Brain microvascular endothelial cell (primary cell): ENCODE data around the gene IGFL3.

ENCODE experiments used
- DNase-seq: peaks from one replicate; pipeline ENCODE4 v3.0.0-alpha.2; 2020
- H3K27ac ChIP-seq: fragments of 250-450 bp; sonication (Bioruptor Pico); 2 replicates; pipeline ENCODE4 v1.5.1; 2020; ENCODE audit warnings: mild to moderate bottlenecking, moderate library complexity
- H3K27me3 ChIP-seq: fragments of 250-450 bp; sonication (Bioruptor Pico); replicated peaks from 2 replicates; pipeline ENCODE4 v1.5.1; 2020; ENCODE audit warnings: mild to moderate bottlenecking
- H3K36me3 ChIP-seq: fragments of 250-450 bp; sonication (Bioruptor Pico); replicated peaks from 2 replicates; pipeline ENCODE4 v1.5.1; 2020; ENCODE audit warnings: mild to moderate bottlenecking
- H3K4me3 ChIP-seq: 2 replicates; pipeline ENCODE4 v1.5.1; 2011; ENCODE audit warnings: low read depth, mild to moderate bottlenecking, control low read depth, low read length, moderate library complexity
- in situ Hi-C: cut with HindIII; loops from 2 replicates; pipeline ENCODE4 v1.10.0; 2017; ENCODE audit warnings: low sequenced_read_pairs, low pct_ligation_motif_present
- TF ChIP-seq, protein P1 (sequence below): IDR thresholded peaks from 2 replicates; pipeline ENCODE4 v1.5.1; 2011; ENCODE audit warnings: low read depth, mild to moderate bottlenecking, moderate library complexity, low read length, control low read depth, inconsistent platforms; ENCODE audit errors: missing control alignments

IGFL3 gene

DNA sequence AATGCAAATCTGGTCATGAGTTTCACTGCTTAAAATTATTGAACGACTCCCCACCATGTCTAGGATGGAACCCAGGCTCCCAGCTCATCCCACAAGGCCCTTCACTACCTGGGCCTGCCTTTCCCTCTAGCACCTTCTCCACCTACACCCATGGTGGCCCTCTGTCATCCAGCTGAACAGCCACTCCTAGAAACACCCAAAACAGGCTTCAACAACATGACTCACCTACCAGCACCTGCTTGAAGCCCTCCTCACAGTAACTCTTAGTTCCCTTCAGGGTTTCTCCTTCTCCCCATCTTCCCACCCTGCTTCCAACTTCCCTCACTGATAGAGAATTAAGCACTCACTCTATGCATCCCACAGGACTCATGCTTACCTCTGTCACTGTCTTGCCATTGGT, 16.9 kb upstream of the IGFL3 start:
- DNase-seq, result no peak
- no peak overlapping the region for H3K27ac ChIP-seq
- no peaks in the 10 kb centered on the region for H3K36me3 ChIP-seq
- TF ChIP-seq, protein P1, sequence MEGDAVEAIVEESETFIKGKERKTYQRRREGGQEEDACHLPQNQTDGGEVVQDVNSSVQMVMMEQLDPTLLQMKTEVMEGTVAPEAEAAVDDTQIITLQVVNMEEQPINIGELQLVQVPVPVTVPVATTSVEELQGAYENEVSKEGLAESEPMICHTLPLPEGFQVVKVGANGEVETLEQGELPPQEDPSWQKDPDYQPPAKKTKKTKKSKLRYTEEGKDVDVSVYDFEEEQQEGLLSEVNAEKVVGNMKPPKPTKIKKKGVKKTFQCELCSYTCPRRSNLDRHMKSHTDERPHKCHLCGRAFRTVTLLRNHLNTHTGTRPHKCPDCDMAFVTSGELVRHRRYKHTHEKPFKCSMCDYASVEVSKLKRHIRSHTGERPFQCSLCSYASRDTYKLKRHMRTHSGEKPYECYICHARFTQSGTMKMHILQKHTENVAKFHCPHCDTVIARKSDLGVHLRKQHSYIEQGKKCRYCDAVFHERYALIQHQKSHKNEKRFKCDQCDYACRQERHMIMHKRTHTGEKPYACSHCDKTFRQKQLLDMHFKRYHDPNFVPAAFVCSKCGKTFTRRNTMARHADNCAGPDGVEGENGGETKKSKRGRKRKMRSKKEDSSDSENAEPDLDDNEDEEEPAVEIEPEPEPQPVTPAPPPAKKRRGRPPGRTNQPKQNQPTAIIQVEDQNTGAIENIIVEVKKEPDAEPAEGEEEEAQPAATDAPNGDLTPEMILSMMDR, result no peak
- no peak overlapping the region for H3K4me3 ChIP-seq
- in situ Hi-C loops, result no loop called here
- peaks cover 2% of the 10 kb centered on the region for H3K27me3 ChIP-seq

DNA sequence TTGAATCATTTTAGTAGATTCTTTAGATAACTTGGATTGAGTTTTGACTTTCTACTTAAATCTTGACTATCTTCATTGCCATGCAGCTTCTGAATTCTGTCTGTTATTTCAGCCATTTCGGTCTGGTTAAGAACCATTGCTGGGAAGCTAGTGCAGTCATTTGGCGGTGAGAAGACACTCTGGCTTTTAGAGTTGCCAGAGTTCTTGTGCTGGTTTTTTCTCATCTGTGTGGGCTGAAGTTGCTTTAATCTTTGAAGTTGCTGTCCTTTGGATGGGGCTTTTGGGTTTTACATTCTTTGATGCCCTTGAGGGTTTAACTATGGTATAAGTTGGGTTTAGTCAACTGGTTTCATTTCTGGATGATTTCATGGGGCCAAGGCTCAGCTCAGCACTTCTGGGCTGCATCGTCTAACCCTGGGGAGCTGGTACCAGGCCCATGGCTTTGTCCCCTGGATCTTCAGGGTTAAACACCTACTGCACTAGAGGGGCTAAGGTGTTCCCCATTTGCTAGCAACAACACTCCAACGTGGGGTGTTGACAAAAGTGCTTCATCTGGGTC, 13.5 kb upstream of the IGFL3 start:
- no peak overlapping the region for H3K4me3 ChIP-seq
- peaks cover 2% of the 10 kb centered on the region for H3K27me3 ChIP-seq
- TF ChIP-seq, protein P1, result no peak
- DNase-seq, result no peak
- in situ Hi-C loops, result no loop called here
- H3K36me3 ChIP-seq, result no peaks in the 10 kb centered on the region
- no peak overlapping the region for H3K27ac ChIP-seq

DNA sequence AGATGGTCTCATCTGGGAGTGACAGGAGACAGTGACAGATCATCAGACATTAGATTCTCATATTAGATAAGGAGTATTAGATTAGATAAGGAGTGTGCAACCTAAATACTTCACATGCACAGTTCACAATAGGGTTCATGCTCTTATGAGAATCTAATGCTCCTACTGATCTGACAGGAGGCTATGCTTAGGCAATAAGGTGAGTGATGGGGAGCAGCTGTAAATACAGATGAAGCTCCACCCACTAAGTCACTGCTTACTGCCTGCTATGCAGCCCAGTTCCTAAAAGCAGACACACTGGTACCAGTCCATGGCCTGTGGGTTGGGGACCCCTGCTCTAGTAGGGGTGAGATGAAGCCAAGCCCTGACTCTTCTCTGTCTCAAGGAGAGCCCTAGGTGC, 10.0 kb upstream of the IGFL3 start:
- in situ Hi-C loops, result no loop called here
- Histone ChIP-seq H3K27ac (no peak overlapping the region), H3K4me3 (no peak overlapping the region), H3K27me3 (no peaks in the 10 kb centered on the region), H3K36me3 (no peaks in the 10 kb centered on the region)
- TF ChIP-seq, protein P1, result no peak
- DNase-seq, result peak; percentile 6

DNA sequence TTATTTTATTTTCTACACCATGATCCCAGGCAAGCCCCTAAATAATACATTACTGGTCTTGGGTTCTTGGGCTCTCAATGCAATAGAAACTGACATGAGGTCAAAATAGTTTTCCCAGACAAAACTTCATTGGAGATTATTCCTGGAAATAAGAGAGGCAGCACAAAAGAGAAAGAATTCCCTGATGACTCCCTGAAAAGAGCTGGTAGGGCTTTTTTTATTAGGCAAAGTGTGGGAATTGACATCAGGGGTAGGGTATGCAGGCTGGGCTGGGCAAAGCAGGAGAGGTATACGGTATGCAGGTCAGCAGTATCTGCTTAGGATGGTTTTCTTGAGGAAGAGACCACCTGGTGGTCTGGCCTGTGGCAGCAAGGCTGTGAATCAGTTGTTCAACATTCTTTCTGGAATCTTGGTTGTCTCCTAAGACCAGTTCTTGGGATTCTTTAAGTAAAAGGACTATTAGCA, 9.3 kb upstream of the IGFL3 start:
- peak overlapping the region; percentile 90 for H3K27ac ChIP-seq
- TF ChIP-seq, protein P1, result no peak

DNA sequence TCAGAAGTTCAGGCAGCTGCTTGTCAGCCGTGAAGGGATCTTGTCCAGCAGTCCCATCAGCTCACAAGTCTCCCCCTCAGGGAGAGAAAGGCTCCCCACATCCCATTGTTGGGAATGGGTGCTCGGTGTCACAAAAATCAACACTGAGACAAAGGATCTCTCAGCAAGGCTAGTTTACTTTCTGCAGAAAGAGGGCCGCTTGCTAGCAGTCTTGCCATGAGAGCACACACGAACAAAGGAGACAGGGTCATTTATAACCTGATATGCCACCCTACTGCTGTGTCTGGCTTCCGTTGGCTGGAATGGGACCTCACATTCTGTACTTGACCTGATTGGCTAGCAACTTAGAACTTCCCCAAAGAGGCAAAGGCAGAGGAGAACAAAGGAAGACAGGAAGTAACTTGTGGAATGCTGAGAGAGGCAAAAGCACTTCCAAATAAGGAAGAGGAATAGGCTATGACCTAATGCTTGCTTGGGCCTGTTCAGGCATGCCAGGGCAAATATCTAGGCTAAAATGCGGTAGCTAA, 8.7 kb upstream of the IGFL3 start:
- H3K27ac ChIP-seq, result peak overlapping the region; percentile 90
- in situ Hi-C loops, result no loop called here

More for the DNA sequence above, 9.3 kb upstream of the IGFL3 start:
- in situ Hi-C loops, result no loop called here
- H3K4me3 ChIP-seq, result no peak overlapping the region
- no peaks in the 10 kb centered on the region for H3K36me3 ChIP-seq
- peak; percentile 1 for DNase-seq
- peaks cover 1% of the 10 kb centered on the region for H3K27me3 ChIP-seq

More for the DNA sequence above, 8.7 kb upstream of the IGFL3 start:
- Histone ChIP-seq H3K4me3 (no peak overlapping the region), H3K36me3 (no peaks in the 10 kb centered on the region), H3K27me3 (peaks cover 4% of the 10 kb centered on the region)
- DNase-seq, result peak; percentile 85
- TF ChIP-seq, protein P1, result no peak
